GM15510 (cell line): Measurements from ENCODE around the gene IFI27.

ENCODE experiments used
- POLR2A ChIP-seq: IDR thresholded peaks from 3 replicates; pipeline ENCODE4 v1.6.1; 2011; ENCODE audit warnings: borderline replicate concordance; ENCODE audit not compliant: insufficient read length; ENCODE audit errors: extremely low read depth

Gene IFI27

DNA sequence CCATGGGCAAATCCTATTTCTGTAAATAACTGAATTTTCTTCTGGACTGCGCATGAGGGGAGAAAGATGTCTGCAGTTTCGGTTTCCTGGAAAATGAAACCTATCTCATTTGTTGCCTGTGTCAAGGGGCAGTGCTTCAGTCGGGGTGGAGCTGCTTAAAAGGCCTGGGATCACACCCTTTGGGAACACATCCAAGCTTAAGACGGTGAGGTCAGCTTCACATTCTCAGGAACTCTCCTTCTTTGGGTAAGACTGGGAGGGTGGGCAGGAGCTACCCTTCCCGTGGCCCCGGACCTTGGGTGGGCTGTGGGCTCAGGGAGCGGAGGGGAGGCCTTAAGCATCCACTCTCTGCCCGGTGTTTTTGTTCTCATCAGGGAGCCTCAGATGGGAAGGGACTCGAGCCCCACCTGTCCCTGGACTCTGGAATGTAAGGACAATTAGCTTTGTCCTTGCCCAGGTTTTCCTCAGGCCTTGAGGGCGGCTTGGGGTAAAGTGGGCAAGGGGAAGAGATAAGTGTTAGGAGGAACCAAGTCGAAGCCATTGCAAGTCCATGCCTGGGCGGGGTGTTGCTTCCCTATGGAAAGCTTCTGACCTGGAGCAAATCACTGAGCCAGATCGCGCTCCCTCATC, at the start of gene IFI27:
TSS of gene IFI27 (plus strand) at position 185 of the 630 bp plus-strand sequence.
- TF ChIP-seq POLR2A = no peak

DNA sequence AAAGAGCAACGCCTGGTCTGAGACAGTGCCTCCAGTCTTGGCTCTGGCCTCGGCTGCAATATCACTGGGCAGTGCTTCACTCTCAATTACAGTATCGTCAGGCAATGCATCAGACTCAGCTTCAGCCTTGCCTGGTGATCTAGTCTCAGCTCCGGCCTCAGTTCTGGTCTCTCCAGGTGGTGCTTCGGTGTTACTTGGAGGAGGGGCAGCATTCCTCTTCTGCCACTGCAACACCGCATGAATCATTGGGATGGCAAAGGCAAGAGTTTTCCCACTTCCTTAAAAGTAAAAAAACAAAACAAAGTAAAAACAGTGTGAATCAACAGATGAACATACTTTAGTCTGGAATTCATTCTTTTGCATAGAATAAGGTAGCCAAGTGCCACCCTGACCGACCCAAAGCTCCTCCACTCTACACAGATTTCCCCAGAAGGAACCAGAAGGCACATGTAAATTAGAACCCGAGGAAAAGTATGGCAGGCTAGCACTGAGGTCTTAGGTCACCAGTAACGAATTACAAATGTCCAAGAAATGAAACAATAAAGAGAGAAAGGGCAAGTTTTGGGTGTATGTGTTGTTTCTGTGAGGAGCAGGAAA, 48.1 kb upstream of the IFI27 start:
- no peak for TF ChIP-seq POLR2A

DNA sequence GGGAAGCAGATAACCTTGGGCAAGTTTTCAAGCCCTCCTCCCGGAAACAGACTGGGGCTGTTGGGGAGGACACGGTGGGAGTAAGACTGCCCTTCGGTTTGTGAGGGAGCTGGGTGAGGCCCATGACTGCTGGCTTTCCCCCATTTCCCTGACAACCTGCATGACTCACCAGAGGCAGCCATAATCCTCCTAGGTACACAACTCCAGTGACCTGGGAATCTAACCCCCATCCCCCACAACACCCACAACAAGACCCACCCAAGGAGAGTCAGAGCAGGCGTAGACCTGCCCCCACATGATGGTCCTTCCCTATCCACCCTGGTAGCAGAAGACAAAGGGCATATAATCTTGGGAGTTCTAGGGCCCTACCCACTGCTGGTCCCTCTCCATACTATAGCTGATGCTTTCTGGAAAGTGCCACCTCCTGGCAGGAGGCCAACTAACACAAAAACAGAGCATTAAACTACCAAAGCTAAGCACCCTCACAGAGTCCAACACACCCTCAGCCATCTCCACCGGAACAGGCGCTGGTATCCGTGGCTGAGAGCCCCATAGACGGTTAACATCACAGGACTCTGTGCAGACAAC, 44.4 kb upstream of the IFI27 start:
- TF ChIP-seq POLR2A = no peak

DNA sequence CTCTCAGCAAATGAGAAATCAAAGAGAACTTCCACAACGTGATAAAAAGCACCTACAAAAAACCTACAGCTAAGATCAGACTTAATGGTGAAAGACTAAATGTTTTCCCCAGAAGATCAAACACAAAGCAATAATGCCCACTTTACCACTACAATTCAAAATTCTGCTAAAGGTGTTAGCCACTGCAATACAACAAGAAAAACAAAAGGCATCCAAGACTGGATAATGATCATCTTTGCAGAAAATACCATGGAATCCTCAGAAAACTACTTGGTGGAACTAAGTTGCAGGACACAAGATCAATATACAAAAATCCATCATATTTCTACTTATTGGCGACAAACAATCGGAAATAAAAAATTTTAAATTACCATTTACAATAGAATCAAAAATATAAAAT, 36.0 kb upstream of the IFI27 start:
- no peak for TF ChIP-seq POLR2A

DNA sequence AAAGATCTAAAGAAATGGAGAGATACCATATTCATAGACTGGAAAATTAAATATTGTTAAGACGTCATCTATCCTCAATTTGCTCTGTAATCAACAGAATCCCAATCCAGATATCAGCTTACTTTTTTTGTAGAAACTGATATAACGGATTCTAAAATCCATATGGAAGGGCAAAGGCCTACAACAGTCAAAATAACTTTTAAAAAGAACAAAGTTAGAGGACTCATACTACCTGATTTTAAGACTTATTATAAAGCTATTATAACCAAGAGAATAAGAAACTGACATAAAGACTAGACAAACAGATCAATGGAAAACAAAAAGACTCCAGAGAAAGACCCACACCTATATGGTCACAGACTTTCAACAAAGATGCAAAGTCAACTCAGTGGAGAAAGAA, 35.5 kb upstream of the IFI27 start:
- no peak for TF ChIP-seq POLR2A

DNA sequence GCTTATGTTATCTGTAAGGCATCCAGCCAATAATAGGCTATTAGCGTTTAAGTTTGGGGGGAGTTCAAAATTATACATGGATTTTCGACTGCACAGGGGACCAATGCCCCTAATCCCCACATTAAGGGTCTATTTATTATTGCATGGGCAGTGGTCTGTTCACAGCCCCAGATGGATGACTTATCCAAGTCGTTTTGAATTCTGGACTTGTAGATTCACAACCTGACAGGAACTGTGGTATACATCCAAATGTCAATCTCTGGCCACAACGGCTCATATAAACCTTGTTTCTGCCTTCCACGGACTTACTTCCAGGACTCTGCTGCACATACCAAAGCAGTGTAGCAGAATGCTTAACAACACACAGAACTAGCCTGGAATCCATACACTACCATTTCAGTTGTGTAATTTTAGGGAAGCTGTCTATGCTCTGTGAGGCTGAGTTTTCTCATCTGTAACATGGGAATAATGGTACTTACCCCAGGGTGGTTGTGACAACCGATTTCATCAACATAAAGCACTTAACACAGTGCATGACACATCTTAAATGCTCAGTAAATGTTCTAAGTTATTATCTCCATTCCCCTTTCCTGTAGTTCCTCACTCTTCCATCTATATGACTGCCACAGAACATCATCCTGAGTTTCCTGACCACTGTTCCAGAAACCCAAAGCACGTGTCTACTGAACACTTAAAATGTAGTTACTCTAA, 33.3 kb upstream of the IFI27 start:
- TF ChIP-seq POLR2A = no peak

DNA sequence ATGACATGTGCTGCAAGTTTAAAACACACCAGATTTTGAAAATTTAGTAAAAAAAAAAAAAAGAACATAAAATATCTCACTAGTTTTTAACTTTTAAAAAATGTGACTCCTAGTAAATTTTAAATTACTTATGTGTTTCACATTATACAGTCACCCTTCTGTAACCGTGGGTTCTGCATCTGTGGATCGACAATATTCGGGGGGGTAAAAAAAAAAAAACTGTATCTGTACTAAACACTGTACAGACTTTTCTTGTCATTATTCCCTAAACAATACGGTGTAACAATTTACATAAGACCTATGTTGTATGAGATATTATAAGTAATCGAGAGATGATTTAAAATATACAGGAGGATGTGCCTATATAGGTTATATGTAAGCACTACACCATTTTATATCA, 32.7 kb upstream of the IFI27 start:
- TF ChIP-seq POLR2A = no peak

DNA sequence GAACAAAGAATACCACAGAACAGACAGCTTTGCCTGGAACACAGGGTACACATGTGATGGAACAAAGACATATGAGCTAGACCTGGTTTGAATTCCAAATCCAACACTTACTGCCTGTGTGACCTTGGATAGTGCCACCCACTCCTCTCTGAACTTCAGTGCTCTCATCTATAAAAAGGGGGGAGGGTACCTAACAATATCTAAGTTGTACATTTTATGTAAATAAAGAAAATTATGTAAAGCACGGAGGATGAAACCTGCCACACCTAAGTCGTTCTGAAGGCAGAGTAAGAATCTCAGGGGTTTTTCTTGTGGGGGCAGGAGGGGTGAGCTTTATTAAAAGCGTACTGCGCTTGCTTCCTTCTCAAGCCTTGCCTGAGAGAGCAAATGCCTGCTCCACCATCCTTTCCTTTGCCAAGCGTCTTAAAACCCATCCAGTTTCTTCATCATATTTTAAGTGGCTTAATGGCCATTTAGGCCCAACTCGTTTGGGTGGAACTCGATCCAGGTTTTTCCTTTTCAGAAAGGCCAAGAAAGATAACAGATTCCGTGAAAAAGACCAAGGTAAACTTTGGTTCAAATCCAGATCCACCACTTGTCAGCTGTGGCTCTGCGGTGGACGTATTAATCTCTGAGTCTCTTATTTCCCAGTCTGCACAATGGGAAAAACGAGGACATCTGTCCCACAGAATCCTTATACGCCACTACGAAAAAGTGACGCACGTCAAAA, 30.5 kb upstream of the IFI27 start:
- TF ChIP-seq POLR2A = no peak

DNA sequence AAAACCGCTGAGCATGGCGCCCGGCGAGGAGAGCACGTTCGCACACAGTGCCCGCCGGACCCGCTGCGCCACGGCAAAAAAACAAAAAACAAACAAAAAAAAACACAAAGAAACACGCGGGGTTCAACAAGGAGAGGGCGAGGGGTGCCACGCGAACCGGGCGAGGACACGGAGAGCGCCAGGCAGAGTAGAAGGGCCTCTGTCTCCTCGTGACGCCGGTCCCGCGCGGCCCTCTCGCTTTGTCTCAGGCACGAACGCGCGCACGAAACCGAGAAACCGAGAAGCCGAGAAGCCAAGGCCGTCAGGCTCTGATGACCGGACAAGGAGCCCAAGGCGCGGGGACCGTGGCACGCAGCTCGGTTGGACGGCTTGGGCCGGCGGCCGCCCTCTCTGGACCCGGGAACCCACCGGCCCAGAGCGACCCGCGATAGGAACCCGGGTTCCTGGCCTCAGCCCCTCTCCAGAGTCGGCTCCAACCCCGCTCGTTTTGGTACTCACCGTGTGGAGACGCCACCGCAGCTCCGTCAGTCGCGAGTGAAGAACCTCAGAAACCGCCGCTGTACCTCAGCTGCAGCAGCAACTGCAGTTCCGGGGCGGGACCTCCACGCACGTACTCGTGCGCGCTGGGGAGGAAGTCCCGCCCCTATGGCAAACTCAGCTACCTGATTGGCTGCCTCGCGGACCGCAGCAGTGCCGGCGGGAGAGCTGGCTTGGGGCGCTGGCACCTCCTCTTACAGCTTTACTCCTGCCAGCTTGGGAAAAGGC, 29.7 kb upstream of the IFI27 start, which contains the start of the genes DDX24 and IFI27L1:
TSS of gene DDX24 (minus strand) at position 582 of the 765 bp plus-strand sequence. CDS start 1,460 bp downstream, outside the sequence.
TSS of gene IFI27L1 (plus strand) at position 690 of the 765 bp plus-strand sequence. CDS start 15,628 bp downstream, outside the sequence.
- peak; percentile 95 for TF ChIP-seq POLR2A

DNA sequence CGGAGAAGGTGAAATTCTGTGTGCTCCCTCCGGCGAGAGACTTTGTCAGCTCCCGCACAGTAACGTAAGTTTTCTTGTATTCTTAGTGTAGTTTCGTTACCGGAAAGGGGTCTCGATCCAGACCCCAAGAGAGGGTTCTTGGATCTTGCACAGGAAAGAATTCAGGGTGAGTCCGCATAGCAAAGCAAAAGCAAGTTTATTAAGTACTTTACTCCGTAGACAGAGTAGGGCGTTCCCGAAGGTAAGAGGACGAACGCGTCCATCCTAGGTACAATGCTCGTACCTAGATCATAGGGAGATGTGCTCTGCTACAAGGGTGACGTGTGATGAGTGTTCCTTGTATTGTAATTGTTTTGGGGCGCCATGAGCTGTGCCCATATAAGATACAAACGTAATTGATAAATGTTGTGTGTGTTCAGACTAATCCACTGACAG, 29.1 kb upstream of the IFI27 start:
- no peak for TF ChIP-seq POLR2A

DNA sequence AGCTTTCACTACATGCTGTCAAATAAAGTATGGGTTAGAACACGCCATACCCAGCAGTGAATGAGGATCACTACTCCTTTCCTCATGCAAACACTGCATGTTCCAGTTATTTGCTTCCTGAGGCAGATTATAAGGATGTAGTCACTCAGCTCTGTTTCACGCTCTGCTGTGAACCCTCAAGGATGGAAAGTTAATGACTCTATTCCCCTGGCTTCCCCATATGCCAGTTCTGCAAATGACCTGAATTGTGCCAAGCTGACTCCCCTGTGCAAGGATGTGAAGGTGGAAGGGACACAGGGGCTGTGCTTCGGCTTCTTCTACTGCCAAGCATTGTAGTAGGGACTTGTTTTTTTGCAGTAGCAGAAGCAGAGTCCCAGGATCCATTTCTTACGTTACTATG, 22.6 kb upstream of the IFI27 start:
- TF ChIP-seq POLR2A = no peak

DNA sequence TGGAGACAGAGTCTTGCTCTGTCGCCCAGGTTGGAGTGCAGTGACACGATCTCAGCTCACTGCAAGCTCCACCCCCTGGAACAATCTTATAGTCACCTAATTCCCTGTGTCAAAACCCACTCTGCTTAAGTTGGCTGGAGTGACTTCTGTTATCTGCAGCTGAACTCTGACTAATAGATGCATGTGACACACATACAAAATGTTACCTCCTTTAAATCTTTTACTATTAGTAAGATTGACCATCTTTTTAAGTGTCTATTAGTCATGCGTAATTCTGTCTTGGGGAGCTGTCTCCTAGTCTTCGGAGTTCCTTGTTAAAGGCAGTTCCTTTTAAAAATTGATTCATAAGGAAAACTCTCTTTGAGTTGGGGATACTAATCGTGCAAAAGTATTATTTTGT, 22.0 kb upstream of the IFI27 start:
- TF ChIP-seq POLR2A = no peak

DNA sequence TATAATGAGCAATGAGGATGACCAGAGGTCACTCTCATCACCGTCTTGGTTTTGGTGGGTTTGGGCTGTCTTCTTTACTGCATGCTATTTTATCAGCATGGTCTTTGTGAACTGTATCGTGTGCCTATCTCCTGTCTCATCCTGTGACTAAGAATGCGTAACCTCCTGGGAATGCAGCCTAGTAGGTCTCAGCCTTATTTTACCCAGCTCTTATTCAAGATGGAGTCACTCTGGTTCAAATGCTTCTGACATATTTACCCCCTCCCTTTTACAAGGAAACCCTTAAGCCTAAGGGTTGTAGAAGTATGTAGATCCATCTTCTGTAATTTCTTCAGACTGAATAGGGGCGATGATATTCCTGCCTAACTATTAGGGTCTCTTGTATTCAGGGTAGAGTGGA, 21.1 kb upstream of the IFI27 start:
- no peak for TF ChIP-seq POLR2A

DNA sequence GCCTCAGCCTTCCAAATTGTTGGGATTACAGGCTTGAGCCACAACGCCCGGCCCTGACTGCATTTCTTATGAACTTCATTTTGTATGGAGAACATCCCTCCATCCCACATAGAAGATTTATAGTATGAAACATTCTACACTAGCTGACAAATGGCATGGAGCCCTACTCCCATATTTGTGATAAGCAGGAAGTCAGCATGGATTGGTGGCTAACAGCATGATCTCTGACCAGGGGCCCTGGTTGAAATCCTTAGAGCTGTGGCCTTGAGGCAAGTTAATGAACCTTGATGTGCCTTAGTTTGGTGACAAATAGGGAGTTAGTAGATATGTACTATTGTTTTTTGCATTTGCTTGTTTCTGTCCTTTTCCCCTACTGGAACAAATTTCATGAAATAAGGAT, 17.1 kb upstream of the IFI27 start:
- no peak for TF ChIP-seq POLR2A
